ENCODE results near the gene WDR59. TPM values are rescaled to one million over a fixed set of nuclear protein-coding genes. Genes with fewer than 3 reads are reported as not detected.

The WDR59 gene
- polyA plus RNA-seq, 2 of the 4 experiments (the other 2 are of a cell fraction), result 33.4 to 52.2 TPM

- H3K4me1 ChIP-seq, result no peaks in the 10 kb centered on the region
- ChIA-PET CTCF (interaction anchor here (0.9 to 2.4 kb wide), 5 partner anchors 54 to 194 kb away, joined by 3 to 5 read pairs (median 3); no protein-coding TSS in a partner anchor), POLR2A (no interaction called here)
- no peak for ATAC-seq
- 80% methylated on average over 15 of the region's 15 CpGs for WGBS (ENCODE audit: missing lambda C conversion rate)
- no peak overlapping the region for H3K4me3 ChIP-seq
- FAIRE-seq, result no peak
- no peak for DNase-seq (ENCODE audit: low read depth in 1 of 2, low spot score in 1 of 2)
- H3K27ac ChIP-seq, result no peak overlapping the region
- TF ChIP-seq, protein P1, sequence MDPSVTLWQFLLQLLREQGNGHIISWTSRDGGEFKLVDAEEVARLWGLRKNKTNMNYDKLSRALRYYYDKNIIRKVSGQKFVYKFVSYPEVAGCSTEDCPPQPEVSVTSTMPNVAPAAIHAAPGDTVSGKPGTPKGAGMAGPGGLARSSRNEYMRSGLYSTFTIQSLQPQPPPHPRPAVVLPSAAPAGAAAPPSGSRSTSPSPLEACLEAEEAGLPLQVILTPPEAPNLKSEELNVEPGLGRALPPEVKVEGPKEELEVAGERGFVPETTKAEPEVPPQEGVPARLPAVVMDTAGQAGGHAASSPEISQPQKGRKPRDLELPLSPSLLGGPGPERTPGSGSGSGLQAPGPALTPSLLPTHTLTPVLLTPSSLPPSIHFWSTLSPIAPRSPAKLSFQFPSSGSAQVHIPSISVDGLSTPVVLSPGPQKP (IDR thresholded peaks at IDR 0.05; ENCODE audit: low read depth, low read length), result no peak
- no peaks in the 10 kb centered on the region for H3K9me3 ChIP-seq
- H3K4me2 ChIP-seq, result no peak overlapping the region
Observed at GRCh38 chr16:74867281-74867849, 117.6 kb downstream of the WDR59 start.

DNA sequence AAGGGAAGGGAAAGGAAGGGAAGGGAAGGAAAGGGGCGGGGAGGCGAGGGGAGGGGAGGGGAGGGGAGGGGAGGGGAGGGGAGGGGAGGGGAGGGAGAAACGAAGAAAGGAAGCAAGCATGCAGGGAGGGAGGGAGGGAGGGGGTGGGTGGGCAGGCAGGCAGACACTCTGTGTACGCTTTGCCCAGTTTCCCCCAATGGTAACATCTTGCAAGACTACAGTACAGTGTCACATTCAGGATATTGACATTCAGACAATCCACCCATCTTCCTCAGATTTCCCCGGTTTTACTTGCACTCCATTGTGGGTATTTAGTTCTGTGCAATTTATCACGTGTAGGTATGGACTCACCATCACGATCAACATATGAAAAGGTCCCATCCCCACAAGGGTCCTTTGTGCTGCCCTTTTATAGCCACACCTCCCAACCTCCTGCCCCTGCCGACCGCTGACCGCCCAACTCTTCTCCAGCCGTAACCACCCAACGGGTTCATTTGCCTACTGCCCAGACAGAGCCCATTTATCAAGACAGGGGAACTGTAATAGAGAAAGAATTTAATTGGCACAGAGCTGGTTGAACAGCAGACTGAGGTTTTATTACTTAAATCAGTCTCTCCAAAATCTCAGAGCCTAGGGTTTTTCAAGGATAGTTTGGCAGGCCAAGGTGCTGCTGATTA is 118.9 kb downstream of the WDR59 start:
- no peak for ATAC-seq
- Histone ChIP-seq H3K4me2 (no peak overlapping the region), H3K9me3 (no peaks in the 10 kb centered on the region), H3K4me1 (no peaks in the 10 kb centered on the region), H3K27ac (no peak overlapping the region), H3K4me3 (no peak overlapping the region)
- ChIA-PET POLR2A (no interaction called here), CTCF (interaction anchor here (0.8 to 6.5 kb wide), 4 partner anchors 154 to 559 kb away, joined by 3 to 176 read pairs (median 6); no protein-coding TSS in a partner anchor)
- TF ChIP-seq, protein P1 (IDR thresholded peaks at IDR 0.05; ENCODE audit: low read depth, low read length), result no peak
- TF ChIP-seq CHD2 (IDR thresholded peaks at IDR 0.05; ENCODE audit: low read length, partially characterized antibody), result no peak
- TF ChIP-seq TFCP2L1 (CRISPR knock-in tag; IDR thresholded peaks at IDR 0.05), result no peak
- TF ChIP-seq CBX8 (IDR thresholded peaks at IDR 0.05), result no peak
- no peak for TF ChIP-seq ZFP36 (IDR thresholded peaks at IDR 0.05; ENCODE audit: borderline replicate concordance, partially characterized antibody)
- no peak for TF ChIP-seq USF2 (IDR thresholded peaks at IDR 0.05)
- TF ChIP-seq PBX3 (IDR thresholded peaks at IDR 0.05), result no peak
- TF ChIP-seq, protein P2, sequence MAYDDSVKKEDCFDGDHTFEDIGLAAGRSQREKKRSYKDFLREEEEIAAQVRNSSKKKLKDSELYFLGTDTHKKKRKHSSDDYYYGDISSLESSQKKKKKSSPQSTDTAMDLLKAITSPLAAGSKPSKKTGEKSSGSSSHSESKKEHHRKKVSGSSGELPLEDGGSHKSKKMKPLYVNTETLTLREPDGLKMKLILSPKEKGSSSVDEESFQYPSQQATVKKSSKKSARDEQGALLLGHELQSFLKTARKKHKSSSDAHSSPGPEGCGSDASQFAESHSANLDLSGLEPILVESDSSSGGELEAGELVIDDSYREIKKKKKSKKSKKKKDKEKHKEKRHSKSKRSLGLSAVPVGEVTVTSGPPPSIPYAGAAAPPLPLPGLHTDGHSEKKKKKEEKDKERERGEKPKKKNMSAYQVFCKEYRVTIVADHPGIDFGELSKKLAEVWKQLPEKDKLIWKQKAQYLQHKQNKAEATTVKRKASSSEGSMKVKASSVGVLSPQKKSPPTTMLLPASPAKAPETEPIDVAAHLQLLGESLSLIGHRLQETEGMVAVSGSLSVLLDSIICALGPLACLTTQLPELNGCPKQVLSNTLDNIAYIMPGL (CRISPR knock-in tag; IDR thresholded peaks at IDR 0.05; ENCODE audit: borderline replicate concordance), result no peak
- no peak for TF ChIP-seq ZSCAN20 (CRISPR knock-in tag; IDR thresholded peaks at IDR 0.05)
- no peak for TF ChIP-seq MAFK (IDR thresholded peaks at IDR 0.05; ENCODE audit: partially characterized antibody)
- no peak for TF ChIP-seq EHMT2 (IDR thresholded peaks at IDR 0.05; ENCODE audit: low read depth)
- no peak for TF ChIP-seq EHF (CRISPR knock-in tag; IDR thresholded peaks at IDR 0.05)
- no peak for TF ChIP-seq GATA3 (IDR thresholded peaks at IDR 0.05; ENCODE audit: borderline replicate concordance)
- TF ChIP-seq, protein P3, sequence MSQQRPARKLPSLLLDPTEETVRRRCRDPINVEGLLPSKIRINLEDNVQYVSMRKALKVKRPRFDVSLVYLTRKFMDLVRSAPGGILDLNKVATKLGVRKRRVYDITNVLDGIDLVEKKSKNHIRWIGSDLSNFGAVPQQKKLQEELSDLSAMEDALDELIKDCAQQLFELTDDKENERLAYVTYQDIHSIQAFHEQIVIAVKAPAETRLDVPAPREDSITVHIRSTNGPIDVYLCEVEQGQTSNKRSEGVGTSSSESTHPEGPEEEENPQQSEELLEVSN (IDR thresholded peaks at IDR 0.05; ENCODE audit: borderline replicate concordance, low read depth), result no peak
- no peak for TF ChIP-seq JUN (IDR thresholded peaks at IDR 0.05)
- TF ChIP-seq NFE2L2 (conservative IDR thresholded peaks at IDR 0.05; ENCODE audit: low read length), result no peak
- no peak for TF ChIP-seq REST (IDR thresholded peaks at IDR 0.05)
- WGBS (ENCODE audit: missing lambda C conversion rate), result 79% methylated on average over 11 of the region's 12 CpGs
- DNase-seq (ENCODE audit: low read depth in 1 of 2, low spot score in 1 of 2), result no peak
- FAIRE-seq, result no peak
